Measurements from ENCODE around the gene S100A6. TPM values are rescaled to one million over a fixed set of nuclear protein-coding genes. Genes with fewer than 3 reads are reported as not detected.
"Not testable (repeated sequence)": the region's sequence is repeated elsewhere in the genome, so short reads cannot be mapped to it uniquely, and the experiment has no call there.

Gene S100A6
- total RNA-seq, 4 donors from 2014 or later: 595 to 840 (median 634) TPM

- Histone ChIP-seq H3K4me3 (no peak overlapping the region), H3K27ac (no peak overlapping the region), H3K9me3 (no peaks in the 10 kb centered on the region), H3K27me3 (no peaks in the 10 kb centered on the region), H3K36me3 (no peaks in the 10 kb centered on the region), H3K4me1 (peaks cover 22 to 38% (median 33%) of the 10 kb centered on the region in 3 donors)
- ATAC-seq: no peak
- TF ChIP-seq CTCF (IDR thresholded peaks at IDR 0.05): no peak
- WGBS, 2 donors (ENCODE audit: low coverage in 1 of 2): 63 to 81% methylated on average over 2 to 3 of the region's 6 CpGs
These were observed 27.7 kb upstream of the S100A6 start for GRCh38 chr1:153563483-153563901.

DNA sequence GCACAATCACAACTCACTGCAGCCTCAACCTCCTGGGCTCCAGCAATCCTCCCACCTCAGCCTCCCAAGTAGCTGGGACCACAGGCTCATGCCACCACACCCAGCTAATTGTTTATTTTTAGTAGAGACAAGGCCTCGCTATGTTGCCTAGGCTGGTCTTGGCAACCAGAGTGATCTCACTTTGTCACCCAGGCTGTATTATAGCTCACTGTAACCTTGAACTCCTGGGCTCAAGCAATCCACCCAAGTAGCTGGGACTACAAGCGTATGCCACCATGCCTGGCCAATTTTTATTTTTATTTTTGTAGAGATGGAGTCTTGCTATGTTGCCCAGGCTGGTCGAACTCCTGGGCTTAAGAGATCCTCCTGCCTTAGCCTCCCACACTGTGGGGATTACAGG is 26.2 kb upstream of the S100A6 start:
- H3K27me3 ChIP-seq, H3K36me3 ChIP-seq, ATAC-seq, H3K27ac ChIP-seq, H3K4me3 ChIP-seq, H3K9me3 ChIP-seq: not testable (repeated sequence)
- H3K4me1 ChIP-seq: peaks cover 14 to 23% (median 18%) of the 10 kb centered on the region in 3 donors
- WGBS, 2 donors (ENCODE audit: low coverage in 1 of 2): 70 to 88% methylated on average over 2 of the region's 3 CpGs

DNA sequence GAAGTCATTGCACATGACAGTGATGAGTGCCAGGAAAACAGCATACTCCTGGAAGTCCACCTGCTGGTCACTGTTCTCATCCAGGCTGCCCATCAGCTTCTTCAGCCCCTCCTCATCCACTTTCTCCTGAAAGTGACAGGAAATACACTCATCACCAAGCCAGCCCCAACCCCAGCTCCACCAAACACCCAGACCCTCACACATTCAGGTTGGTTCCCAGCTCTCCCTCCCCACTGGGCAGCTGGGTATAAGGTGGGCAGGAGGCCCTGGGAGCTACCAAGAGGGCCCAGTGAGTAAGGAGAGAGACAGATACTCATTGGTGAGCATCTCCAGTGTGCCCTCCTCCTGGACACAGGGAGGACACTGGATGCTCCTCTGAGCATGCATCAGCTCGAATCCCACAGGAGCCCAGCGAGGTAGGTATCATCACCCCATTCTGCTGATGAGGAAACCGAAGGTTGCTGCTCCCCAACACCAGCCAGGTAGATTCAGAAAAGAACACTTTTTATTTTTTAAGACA is 25.7 kb upstream of the S100A6 start:
- Histone ChIP-seq H3K4me3 (no peak overlapping the region), H3K27ac (no peak overlapping the region), H3K4me1 (peaks cover 10 to 18% (median 13%) of the 10 kb centered on the region in 3 donors), H3K27me3 (no peaks in the 10 kb centered on the region), H3K36me3 (no peaks in the 10 kb centered on the region), H3K9me3 (no peaks in the 10 kb centered on the region)
- no peak for TF ChIP-seq CTCF (IDR thresholded peaks at IDR 0.05)
- TF ChIP-seq POLR2A (IDR thresholded peaks at IDR 0.05): no peak
- no peak for TF ChIP-seq EP300 (IDR thresholded peaks at IDR 0.05)
- TF ChIP-seq POLR2AphosphoS5 (IDR thresholded peaks at IDR 0.05): no peak
- WGBS, 2 donors (ENCODE audit: low coverage in 1 of 2): 83% methylated on average over 1 of the region's 3 CpGs; no CpG with 5 or more reads in 1 of the 2 donors
- no peak for ATAC-seq

GRCh38 chr1:153560771-153561465 is 25.1 kb upstream of the S100A6 start:
- no peak for ATAC-seq
- H3K27me3 ChIP-seq: no peaks in the 10 kb centered on the region
- WGBS, 2 donors (ENCODE audit: low coverage in 1 of 2): 77 to 86% methylated on average over 9 to 10 of the region's 10 CpGs
- no peak overlapping the region for H3K27ac ChIP-seq
- no peak for TF ChIP-seq POLR2AphosphoS5 (IDR thresholded peaks at IDR 0.05)
- no peak for TF ChIP-seq EP300 (IDR thresholded peaks at IDR 0.05)
- TF ChIP-seq POLR2A (IDR thresholded peaks at IDR 0.05): no peak
- TF ChIP-seq CTCF (IDR thresholded peaks at IDR 0.05): no peak
- H3K4me3 ChIP-seq: no peak overlapping the region
- peaks cover 6 to 12% (median 7%) of the 10 kb centered on the region in 3 donors for H3K4me1 ChIP-seq
- H3K36me3 ChIP-seq: no peaks in the 10 kb centered on the region
- H3K9me3 ChIP-seq: no peaks in the 10 kb centered on the region

- TF ChIP-seq CTCF (IDR thresholded peaks at IDR 0.05): no peak
- no peak for TF ChIP-seq EP300 (IDR thresholded peaks at IDR 0.05)
- 100% methylated on average over 2 of the region's 2 CpGs for WGBS, 2 donors (ENCODE audit: low coverage in 1 of 2)
- no peaks in the 10 kb centered on the region for H3K27me3 ChIP-seq
- no peak overlapping the region for H3K27ac ChIP-seq
- H3K36me3 ChIP-seq: no peaks in the 10 kb centered on the region
- H3K4me1 ChIP-seq: peaks cover 0 to 6% (median under 1%) of the 10 kb centered on the region in 3 donors
- ATAC-seq: no peak
- no peak overlapping the region for H3K4me3 ChIP-seq
- H3K9me3 ChIP-seq: no peaks in the 10 kb centered on the region
These were observed 24.4 kb upstream of the S100A6 start for GRCh38 chr1:153560241-153560640.

All from gastroesophageal sphincter (tissue), 4 donors.